Endothelial cell of umbilical vein (primary cell): Measurements from ENCODE around the gene REPS2.

ENCODE experiments used
- EZH2 ChIP-seq: IDR thresholded peaks from 2 replicates; pipeline ENCODE4 v1.6.1; 2012; ENCODE audit warnings: borderline replicate concordance, low read depth, mild to moderate bottlenecking, moderate library complexity, low read length, inconsistent platforms; ENCODE audit not compliant: severe bottlenecking
- GATA2 ChIP-seq: IDR thresholded peaks from 2 replicates; pipeline ENCODE4 v1.7.0; 2011; ENCODE audit warnings: low read depth, mild to moderate bottlenecking, moderate library complexity, mixed read lengths, low read length; ENCODE audit not compliant: insufficient read length, insufficient read depth
- JUN ChIP-seq: IDR thresholded peaks from 2 replicates; pipeline ENCODE4 v1.6.1; 2011; ENCODE audit warnings: borderline replicate concordance, low read depth; ENCODE audit not compliant: insufficient read length, insufficient read depth
- MYC ChIP-seq: IDR thresholded peaks from one replicate; pipeline ENCODE4 v1.6.1; 2011; ENCODE audit warnings: mild to moderate bottlenecking, low read depth, low read length
- POLR2A ChIP-seq: IDR thresholded peaks from 2 replicates; pipeline ENCODE4 v1.6.1; 2012; ENCODE audit warnings: low read depth, mild to moderate bottlenecking, control low read depth, low read length
- POLR2AphosphoS5 ChIP-seq: IDR thresholded peaks from 2 replicates; pipeline ENCODE4 v1.6.1; 2012; ENCODE audit warnings: low read depth, mild to moderate bottlenecking, control low read depth, low read length, moderate library complexity; ENCODE audit not compliant: insufficient read depth
- TF ChIP-seq, protein P1 (sequence below), 2 donors: IDR thresholded peaks; 1 replicate in 1 of 2; 2 replicates in 1 of 2; pipeline ENCODE4 v1.5.1; 2011; ENCODE audit warnings: low read length in 2 of 2, mild to moderate bottlenecking in 2 of 2, moderate library complexity in 2 of 2, control low read depth in 1 of 2, inconsistent platforms in 1 of 2, low read depth in 1 of 2; ENCODE audit not compliant: insufficient read depth in 1 of 2; ENCODE audit errors: extremely low read depth in 1 of 2
- TF ChIP-seq, protein P2 (sequence below): IDR thresholded peaks from 2 replicates; pipeline ENCODE4 v1.6.1; 2011; ENCODE audit not compliant: insufficient read depth, insufficient read length

DNA sequence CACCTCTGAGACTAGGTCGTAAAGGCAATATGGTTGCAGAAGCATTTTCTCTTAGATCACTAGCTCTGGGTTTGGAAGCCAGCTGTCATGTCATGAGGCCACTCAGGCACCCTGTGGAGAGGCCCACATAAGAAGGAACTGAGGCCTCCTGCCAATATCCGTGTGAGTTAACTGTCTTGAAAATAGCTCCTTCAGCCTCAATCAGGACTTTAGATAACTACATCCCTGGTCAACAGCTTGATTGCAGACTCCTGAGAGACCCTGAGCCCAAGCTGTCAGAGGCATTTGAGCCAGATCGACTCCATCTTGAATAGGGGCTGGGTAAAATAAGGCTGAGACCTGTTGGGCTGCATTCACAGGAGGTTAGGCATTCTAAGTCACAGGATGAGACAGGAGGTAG lies 15.1 kb upstream of the REPS2 start:
- TF ChIP-seq, protein P1, sequence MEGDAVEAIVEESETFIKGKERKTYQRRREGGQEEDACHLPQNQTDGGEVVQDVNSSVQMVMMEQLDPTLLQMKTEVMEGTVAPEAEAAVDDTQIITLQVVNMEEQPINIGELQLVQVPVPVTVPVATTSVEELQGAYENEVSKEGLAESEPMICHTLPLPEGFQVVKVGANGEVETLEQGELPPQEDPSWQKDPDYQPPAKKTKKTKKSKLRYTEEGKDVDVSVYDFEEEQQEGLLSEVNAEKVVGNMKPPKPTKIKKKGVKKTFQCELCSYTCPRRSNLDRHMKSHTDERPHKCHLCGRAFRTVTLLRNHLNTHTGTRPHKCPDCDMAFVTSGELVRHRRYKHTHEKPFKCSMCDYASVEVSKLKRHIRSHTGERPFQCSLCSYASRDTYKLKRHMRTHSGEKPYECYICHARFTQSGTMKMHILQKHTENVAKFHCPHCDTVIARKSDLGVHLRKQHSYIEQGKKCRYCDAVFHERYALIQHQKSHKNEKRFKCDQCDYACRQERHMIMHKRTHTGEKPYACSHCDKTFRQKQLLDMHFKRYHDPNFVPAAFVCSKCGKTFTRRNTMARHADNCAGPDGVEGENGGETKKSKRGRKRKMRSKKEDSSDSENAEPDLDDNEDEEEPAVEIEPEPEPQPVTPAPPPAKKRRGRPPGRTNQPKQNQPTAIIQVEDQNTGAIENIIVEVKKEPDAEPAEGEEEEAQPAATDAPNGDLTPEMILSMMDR (IDR thresholded peaks at IDR 0.05; ENCODE audit: extremely low read depth in 1 of 2, insufficient read depth in 1 of 2, low read depth in 1 of 2, low read length in 2 of 2): no peak
- no peak for TF ChIP-seq POLR2A
- TF ChIP-seq, protein P2, sequence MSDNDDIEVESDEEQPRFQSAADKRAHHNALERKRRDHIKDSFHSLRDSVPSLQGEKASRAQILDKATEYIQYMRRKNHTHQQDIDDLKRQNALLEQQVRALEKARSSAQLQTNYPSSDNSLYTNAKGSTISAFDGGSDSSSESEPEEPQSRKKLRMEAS: no peak
- no peak for TF ChIP-seq POLR2AphosphoS5
- no peak for TF ChIP-seq MYC
- no peak for TF ChIP-seq EZH2
- no peak for TF ChIP-seq JUN
- TF ChIP-seq GATA2: no peak
